ENCODE measurements around the gene IFNL3. TPM values are rescaled to one million over a fixed set of nuclear protein-coding genes. Genes with fewer than 3 reads are reported as not detected.

IFNL3 gene
- total RNA-seq, 1 donor from 2014 or later: not detected

GRCh38 chr19:39195755-39196154 lies 49.1 kb downstream of the IFNL3 start:
- H3K4me3 ChIP-seq (ENCODE audit: low read depth, low read length): no peak overlapping the region
- H3K36me3 ChIP-seq (ENCODE audit: control insufficient read depth, insufficient read depth, low read length): no peaks in the 10 kb centered on the region
- H3K27me3 ChIP-seq (ENCODE audit: control insufficient read depth, insufficient read depth, low read length): peaks cover 7% of the 10 kb centered on the region
- FAIRE-seq: no peak
- DNase-seq (ENCODE audit: low read depth): no peak
- TF ChIP-seq CTCF (IDR thresholded peaks at IDR 0.05; ENCODE audit: insufficient read depth, low read length, severe bottlenecking): no peak

GRCh38 chr19:39194832-39195542 lies 49.8 kb downstream of the IFNL3 start:
- DNase-seq (ENCODE audit: low read depth) (no peak), FAIRE-seq (no peak)
- peaks cover 6% of the 10 kb centered on the region for H3K27me3 ChIP-seq (ENCODE audit: control insufficient read depth, insufficient read depth, low read length)

GRCh38 chr19:39193803-39194202 lies 51.0 kb downstream of the IFNL3 start:
- peaks cover 5% of the 10 kb centered on the region for H3K27me3 ChIP-seq (ENCODE audit: control insufficient read depth, insufficient read depth, low read length)
- FAIRE-seq (no peak), DNase-seq (ENCODE audit: low read depth) (no peak)
- no peak overlapping the region for H3K4me3 ChIP-seq (ENCODE audit: low read depth, low read length)
- TF ChIP-seq CTCF (IDR thresholded peaks at IDR 0.05; ENCODE audit: insufficient read depth, low read length, severe bottlenecking): no peak
- H3K36me3 ChIP-seq (ENCODE audit: control insufficient read depth, insufficient read depth, low read length): no peaks in the 10 kb centered on the region

More at GRCh38 chr19:39194832-39195542, 49.8 kb downstream of the IFNL3 start:
- Histone ChIP-seq H3K4me3 (ENCODE audit: low read depth, low read length) (no peak overlapping the region), H3K36me3 (ENCODE audit: control insufficient read depth, insufficient read depth, low read length) (no peaks in the 10 kb centered on the region)
- TF ChIP-seq CTCF (IDR thresholded peaks at IDR 0.05; ENCODE audit: insufficient read depth, low read length, severe bottlenecking): no peak

Other genes starting within 250 kb of the IFNL3 start
- 5.3 and 5.8 TPM in 2 replicates for gene FBXO27, start 212.5 kb downstream of the IFNL3 start, total RNA-seq
- 0.53 and 0.77 TPM in 2 replicates for gene ACP7, start 160.6 kb downstream of the IFNL3 start, total RNA-seq
- 4.5 and 6.8 TPM in 2 replicates for gene PAK4, start 119.2 kb downstream of the IFNL3 start, total RNA-seq
- 9.5 and 22.4 TPM in 2 replicates for gene NCCRP1, start 48.0 kb downstream of the IFNL3 start, total RNA-seq
- not detected in 2 replicates for gene SYCN, start 40.7 kb downstream of the IFNL3 start, total RNA-seq
- gene IFNL4, start 3.9 kb upstream of the IFNL3 start, total RNA-seq: not detected in 2 replicates
- gene IFNL2, start 23.4 kb upstream of the IFNL3 start, total RNA-seq: not detected in 2 replicates
- not detected in 2 replicates for gene IFNL1, start 51.4 kb upstream of the IFNL3 start, total RNA-seq
- under 0.01 TPM in 2 replicates for gene LRFN1, start 75.9 kb upstream of the IFNL3 start, total RNA-seq
- not detected in 2 replicates for gene GMFG, start 91.0 kb upstream of the IFNL3 start, total RNA-seq
- 19.2 and 38.7 TPM in 2 replicates for gene SAMD4B, start 97.4 kb upstream of the IFNL3 start, total RNA-seq
- gene PAF1, start 146.1 kb upstream of the IFNL3 start, total RNA-seq: 31.6 and 59.9 TPM in 2 replicates
- gene MED29, start 146.4 kb upstream of the IFNL3 start, total RNA-seq: 6.8 and 7.7 TPM in 2 replicates
- 3.4 and 5.0 TPM in 2 replicates for gene ZFP36, start 161.8 kb upstream of the IFNL3 start, total RNA-seq
- gene PLEKHG2, start 167.7 kb upstream of the IFNL3 start, total RNA-seq: 3.3 and 5.3 TPM in 2 replicates
- gene RPS16, start 190.9 kb upstream of the IFNL3 start, total RNA-seq: 75.3 and 94.3 TPM in 2 replicates
- gene SUPT5H, start 200.6 kb upstream of the IFNL3 start, total RNA-seq: 41.9 and 48.1 TPM in 2 replicates
- 84.2 and 99.5 TPM in 2 replicates for gene TIMM50, start 235.8 kb upstream of the IFNL3 start, total RNA-seq

Data from bronchial epithelial cell (primary cell).